Measurements from ENCODE around the gene C22orf39. TPM values are rescaled to one million over a fixed set of nuclear protein-coding genes. Genes with fewer than 3 reads are reported as not detected.

C22orf39 gene
- total RNA-seq, 1 donor from 2014 or later, result 33.4 TPM

GRCh38 chr22:19434829-19435580 is 12.5 kb downstream of the C22orf39 start:
- no peak overlapping the region for H3K4me3 Mint-ChIP-seq
- no peak for DNase-seq (ENCODE audit: low spot score in 2 of 2, unreplicated experiment in 2 of 2)
- peaks cover 15% of the 10 kb centered on the region for H3K4me1 Mint-ChIP-seq

GRCh38 chr22:19434401-19434800 is 13.1 kb downstream of the C22orf39 start:
- Mint-ChIP-seq H3K36me3 (peaks cover 10% of the 10 kb centered on the region), H3K4me3 (peak overlapping the region; percentile 89), H3K27me3 (ENCODE audit: low read depth) (no peaks in the 10 kb centered on the region), H3K27ac (no peak overlapping the region), H3K4me1 (peaks cover 21% of the 10 kb centered on the region), H3K9me3 (no peaks in the 10 kb centered on the region)
- no peak for TF ChIP-seq CTCF (IDR thresholded peaks at IDR 0.05; ENCODE audit: unreplicated experiment)
- no peak for DNase-seq (ENCODE audit: low spot score in 2 of 2, unreplicated experiment in 2 of 2)

More at GRCh38 chr22:19434829-19435580, 12.5 kb downstream of the C22orf39 start:
- no peaks in the 10 kb centered on the region for H3K9me3 Mint-ChIP-seq
- no peaks in the 10 kb centered on the region for H3K27me3 Mint-ChIP-seq (ENCODE audit: low read depth)
- TF ChIP-seq CTCF (IDR thresholded peaks at IDR 0.05; ENCODE audit: unreplicated experiment), result no peak
- H3K36me3 Mint-ChIP-seq, result peaks cover 10% of the 10 kb centered on the region
- no peak overlapping the region for H3K27ac Mint-ChIP-seq

- H3K9me3 Mint-ChIP-seq, result no peaks in the 10 kb centered on the region
- peak within 1 kb of the TSS; percentile 96 for H3K27ac Mint-ChIP-seq
- peaks cover 22% of the 10 kb centered on the region for H3K4me1 Mint-ChIP-seq
- no peak for TF ChIP-seq CTCF (IDR thresholded peaks at IDR 0.05; ENCODE audit: unreplicated experiment)
- H3K27me3 Mint-ChIP-seq (ENCODE audit: low read depth), result no peaks in the 10 kb centered on the region
- peaks cover 12% of the 10 kb centered on the region for H3K36me3 Mint-ChIP-seq
- peak within 1 kb of the TSS; percentile 89 for H3K4me3 Mint-ChIP-seq
- peak; percentile 80 to 87 for DNase-seq (ENCODE audit: low spot score in 2 of 2, unreplicated experiment in 2 of 2)
Measured at GRCh38 chr22:19432133-19432851, 15.2 kb downstream of the C22orf39 start, which contains the start of gene MRPL40. MRPL40 (plus strand) TSS chr22:19432545; CDS start chr22:19432555, 10 bp downstream.

GRCh38 chr22:19431649-19432132 is 15.8 kb downstream of the C22orf39 start, which contains the start of gene HIRA:
HIRA (minus strand) TSS chr22:19431733; CDS start chr22:19431476, 257 bp downstream.
- H3K9me3 Mint-ChIP-seq, result no peaks in the 10 kb centered on the region
- H3K4me1 Mint-ChIP-seq, result peaks cover 22% of the 10 kb centered on the region
- no peaks in the 10 kb centered on the region for H3K27me3 Mint-ChIP-seq (ENCODE audit: low read depth)
- peak within 1 kb of the TSS; percentile 89 for H3K4me3 Mint-ChIP-seq
- TF ChIP-seq CTCF (IDR thresholded peaks at IDR 0.05; ENCODE audit: unreplicated experiment), result no peak
- peaks cover 12% of the 10 kb centered on the region for H3K36me3 Mint-ChIP-seq
- peak within 1 kb of the TSS; percentile 96 for H3K27ac Mint-ChIP-seq
- DNase-seq (ENCODE audit: low spot score in 2 of 2, unreplicated experiment in 2 of 2), result peak; percentile 76 to 90

- no peak for TF ChIP-seq CTCF (IDR thresholded peaks at IDR 0.05; ENCODE audit: unreplicated experiment)
- Mint-ChIP-seq H3K27me3 (ENCODE audit: low read depth) (no peaks in the 10 kb centered on the region), H3K36me3 (peaks cover 12% of the 10 kb centered on the region), H3K27ac (peak overlapping the region; percentile 86), H3K4me1 (peaks cover 22% of the 10 kb centered on the region), H3K9me3 (no peaks in the 10 kb centered on the region), H3K4me3 (peak overlapping the region; percentile 83)
- DNase-seq (ENCODE audit: low spot score in 2 of 2, unreplicated experiment in 2 of 2), result peak in 1 of 2 experiments; percentile 47
Measured at GRCh38 chr22:19430890-19431541, 16.5 kb downstream of the C22orf39 start.

All from mesothelial cell of epicardium (in vitro differentiated cells).